Activated CD8-positive, alpha-beta T cell treated with anti-CD3 and anti-CD28 coated beads for 36 hours (primary cell): ENCODE data around the gene CCNI. TPM values are rescaled to one million over a fixed set of nuclear protein-coding genes. Genes with fewer than 3 reads are reported as not detected.
"Not testable (repeated sequence)": the region's sequence is repeated elsewhere in the genome, so short reads cannot be mapped to it uniquely, and the experiment has no call there.

Experiments
- ATAC-seq: fragments of 200-7000 bp; cut with Tn5 transposase; one replicate; pipeline ENCODE4 v1.10.0; 2021; ENCODE audit warnings: mild to moderate bottlenecking, moderate library complexity
- CTCF ChIA-PET: fragments of 350-600 bp; sonication (Branson Sonifier 250); formaldehyde crosslinking; loops from one replicate; lab custom pipeline; 2021; ENCODE audit warnings: antibody characterized with exemption; lab: Charles Lee
- POLR2A ChIA-PET: fragments of 350-600 bp; sonication (Branson Sonifier 250); formaldehyde crosslinking; loops from one replicate; lab custom pipeline; 2021; ENCODE audit warnings: antibody characterized with exemption; lab: Charles Lee
- DNase-seq: peaks from one replicate; pipeline ENCODE4 v3.0.0-alpha.2; 2020
- H3K27ac Mint-ChIP-seq: one replicate; pipeline ENCODE4 v1.8.0; 2021; ENCODE audit warnings: mild to moderate bottlenecking, mixed read lengths
- H3K27me3 Mint-ChIP-seq: one replicate; pipeline ENCODE4 v1.8.0; 2021; ENCODE audit warnings: mixed read lengths
- H3K36me3 Mint-ChIP-seq: one replicate; pipeline ENCODE4 v1.8.0; 2021; ENCODE audit warnings: low read depth, mixed read lengths
- H3K4me1 Mint-ChIP-seq: one replicate; pipeline ENCODE4 v1.8.0; 2021; ENCODE audit warnings: low read depth, mixed read lengths
- H3K4me3 Mint-ChIP-seq: one replicate; pipeline ENCODE4 v1.8.0; 2021; ENCODE audit warnings: mild to moderate bottlenecking, moderate library complexity, mixed read lengths
- H3K9me3 Mint-ChIP-seq: one replicate; pipeline ENCODE4 v1.8.0; 2021; ENCODE audit warnings: mixed read lengths
- CTCF ChIP-seq: fragments of 200-600 bp; IDR thresholded peaks from one replicate; pipeline ENCODE4 v1.8.0; 2022; ENCODE audit warnings: antibody characterized with exemption, mild to moderate bottlenecking
- intact Hi-C: fragments of 100-400 bp; cut with micrococcal nuclease; formaldehyde crosslinking; loops from one replicate; pipeline ENCODE4 v1.10.0; 2022
- total RNA-seq, 2 experiments: library from RNA; stranded (reverse); gene quantifications; one replicate each; pipeline ENCODE4 v1.2.3, GENCODE V29; 2021

CCNI gene
- total RNA-seq, 2 experiments from 2014 or later, result 257 to 272 TPM

GRCh38 chr4:77035153-77035552, 40.6 kb downstream of the CCNI start:
- ChIA-PET POLR2A (no interaction called here), CTCF (interaction anchor here (0.8 to 7.0 kb wide), 4 partner anchors 10 to 168 kb away, joined by 3 to 71 read pairs (median 4); no protein-coding TSS in a partner anchor)
- H3K27me3 Mint-ChIP-seq, result no peaks in the 10 kb centered on the region
- peaks cover 46% of the 10 kb centered on the region for H3K36me3 Mint-ChIP-seq
- peaks cover 19% of the 10 kb centered on the region for H3K4me1 Mint-ChIP-seq
- H3K9me3 Mint-ChIP-seq, result no peaks in the 10 kb centered on the region
- no peak for TF ChIP-seq CTCF
- intact Hi-C loops, result no loop called here
- DNase-seq, result no peak
- no peak overlapping the region for H3K27ac Mint-ChIP-seq
- no peak overlapping the region for H3K4me3 Mint-ChIP-seq
- ATAC-seq, result no peak

GRCh38 chr4:77031544-77031943, 44.2 kb downstream of the CCNI start:
- CTCF ChIA-PET, result interaction anchor here (0.7 to 7.0 kb wide), 12 partner anchors 9 to 327 kb away, joined by 3 to 71 read pairs (median 3); no protein-coding TSS in a partner anchor
- intact Hi-C loops, result no loop called here
- Mint-ChIP-seq H3K4me3 (no peak overlapping the region), H3K9me3 (no peaks in the 10 kb centered on the region), H3K27ac (no peak overlapping the region), H3K4me1 (peaks cover 43% of the 10 kb centered on the region), H3K36me3 (peaks cover 53% of the 10 kb centered on the region), H3K27me3 (no peaks in the 10 kb centered on the region)
- DNase-seq, result peak; percentile 47
- TF ChIP-seq CTCF, result no peak
- POLR2A ChIA-PET, result interaction anchor here (0.8 to 2.0 kb wide), 5 partner anchors 13 to 83 kb away, joined by 3 to 6 read pairs (median 3); partner anchors contain the start of gene SEPTIN11
- ATAC-seq, result peak; percentile 72

GRCh38 chr4:77029757-77030156, 46.0 kb downstream of the CCNI start:
- ATAC-seq, H3K4me3 Mint-ChIP-seq, H3K9me3 Mint-ChIP-seq, DNase-seq, H3K27me3 Mint-ChIP-seq, H3K27ac Mint-ChIP-seq: not testable (repeated sequence)
- intact Hi-C loops, result loop anchor here (5.0 kb wide), 1 partner anchor 72 kb away; no protein-coding TSS in a partner anchor
- Mint-ChIP-seq H3K36me3 (peaks cover 53% of the 10 kb centered on the region), H3K4me1 (peaks cover 55% of the 10 kb centered on the region)
- TF ChIP-seq CTCF, result peak; percentile 12
- POLR2A ChIA-PET, result interaction anchor here (0.8 kb wide), 1 partner anchor 126 kb away, joined by 6 read pairs; no protein-coding TSS in a partner anchor
- CTCF ChIA-PET, result interaction anchor here (1.9 kb wide), 1 partner anchor 15 kb away, joined by 4 read pairs; no protein-coding TSS in a partner anchor

GRCh38 chr4:77028246-77028645, 47.5 kb downstream of the CCNI start:
- intact Hi-C loops, result loop anchor here (1.0 to 5.0 kb wide), 2 partner anchors 34 to 71 kb away; no protein-coding TSS in a partner anchor
- Mint-ChIP-seq H3K4me1 (peaks cover 57% of the 10 kb centered on the region), H3K27me3 (no peaks in the 10 kb centered on the region), H3K4me3 (no peak overlapping the region), H3K27ac (peak overlapping the region; percentile 66), H3K9me3 (no peaks in the 10 kb centered on the region), H3K36me3 (peaks cover 63% of the 10 kb centered on the region)
- ChIA-PET CTCF (interaction anchor here (1.5 to 1.9 kb wide), 2 partner anchors 17 to 32 kb away, joined by 3 to 4 read pairs; no protein-coding TSS in a partner anchor), POLR2A (interaction anchor here (0.7 to 1.0 kb wide), 3 partner anchors 25 to 80 kb away, joined by 3 read pairs; no protein-coding TSS in a partner anchor)
- TF ChIP-seq CTCF, result no peak
- DNase-seq, result peak; percentile 16
- ATAC-seq, result peak; percentile 62

- DNase-seq (no peak), ATAC-seq (peak; percentile 2)
- CTCF ChIA-PET, result no interaction called here
- no peak overlapping the region for H3K4me3 Mint-ChIP-seq
- H3K27me3 Mint-ChIP-seq, result no peaks in the 10 kb centered on the region
- intact Hi-C loops, result loop anchor here (5.0 kb wide), 1 partner anchor 69 kb away; no protein-coding TSS in a partner anchor
- POLR2A ChIA-PET, result no interaction called here
- H3K4me1 Mint-ChIP-seq, result peaks cover 45% of the 10 kb centered on the region
- H3K36me3 Mint-ChIP-seq, result peaks cover 63% of the 10 kb centered on the region
- TF ChIP-seq CTCF, result no peak
- H3K27ac Mint-ChIP-seq, result peak overlapping the region; percentile 70
- H3K9me3 Mint-ChIP-seq, result no peaks in the 10 kb centered on the region
Observed at GRCh38 chr4:77026322-77026704, 49.5 kb downstream of the CCNI start.
